T-helper 22 cell (primary cell): ENCODE measurements around the gene ACVR1C.

Source experiments
- DNase-seq: peaks from one replicate; pipeline ENCODE4 v3.0.0-alpha.2; 2020; ENCODE audit warnings: low read depth

ACVR1C gene

GRCh38 chr2:157497638-157498314 is 130.9 kb downstream of the ACVR1C start:
- DNase-seq, result no peak

GRCh38 chr2:157492189-157492773 is 136.4 kb downstream of the ACVR1C start:
- DNase-seq, result peak; percentile 30

GRCh38 chr2:157489983-157490382 is 138.7 kb downstream of the ACVR1C start:
- DNase-seq, result no peak

DNA sequence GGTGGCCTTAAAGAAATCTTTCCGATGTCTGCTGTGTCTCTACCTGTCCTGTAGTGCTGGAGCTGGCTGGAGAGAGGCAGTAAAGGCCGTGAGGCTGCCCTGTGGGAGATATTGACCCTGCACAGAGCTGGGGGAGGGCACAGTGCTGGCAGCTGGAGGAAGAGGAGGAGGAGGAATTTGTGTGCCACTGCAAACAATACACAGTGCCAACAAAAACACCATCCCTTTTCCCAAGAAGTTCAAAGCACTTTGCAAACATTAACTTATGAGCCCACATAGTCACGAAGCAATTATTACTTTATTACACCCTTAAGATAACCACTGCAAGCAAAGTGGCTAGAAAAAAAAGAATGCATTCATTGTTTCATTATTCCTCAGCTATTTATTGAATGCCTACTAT is 139.8 kb downstream of the ACVR1C start:
- no peak for DNase-seq

- no peak for DNase-seq
Observed at GRCh38 chr2:157487747-157488146, 140.9 kb downstream of the ACVR1C start.

DNA sequence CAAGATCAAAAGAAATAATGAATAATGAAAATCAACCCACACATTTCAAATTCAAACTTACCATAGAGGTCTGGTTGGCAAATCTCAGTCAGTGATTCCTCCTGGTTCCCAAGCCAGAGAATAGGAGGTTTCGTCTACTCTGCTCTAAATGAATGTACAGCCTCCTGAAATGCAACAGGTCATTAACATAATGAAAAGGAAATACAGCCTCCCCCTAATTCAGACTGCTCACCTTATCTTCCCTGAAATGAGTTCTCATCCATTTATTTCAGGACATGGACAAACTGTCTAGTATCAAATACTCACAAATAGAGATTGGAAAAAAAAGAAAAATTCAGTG is 141.4 kb downstream of the ACVR1C start:
- DNase-seq, result no peak

DNA sequence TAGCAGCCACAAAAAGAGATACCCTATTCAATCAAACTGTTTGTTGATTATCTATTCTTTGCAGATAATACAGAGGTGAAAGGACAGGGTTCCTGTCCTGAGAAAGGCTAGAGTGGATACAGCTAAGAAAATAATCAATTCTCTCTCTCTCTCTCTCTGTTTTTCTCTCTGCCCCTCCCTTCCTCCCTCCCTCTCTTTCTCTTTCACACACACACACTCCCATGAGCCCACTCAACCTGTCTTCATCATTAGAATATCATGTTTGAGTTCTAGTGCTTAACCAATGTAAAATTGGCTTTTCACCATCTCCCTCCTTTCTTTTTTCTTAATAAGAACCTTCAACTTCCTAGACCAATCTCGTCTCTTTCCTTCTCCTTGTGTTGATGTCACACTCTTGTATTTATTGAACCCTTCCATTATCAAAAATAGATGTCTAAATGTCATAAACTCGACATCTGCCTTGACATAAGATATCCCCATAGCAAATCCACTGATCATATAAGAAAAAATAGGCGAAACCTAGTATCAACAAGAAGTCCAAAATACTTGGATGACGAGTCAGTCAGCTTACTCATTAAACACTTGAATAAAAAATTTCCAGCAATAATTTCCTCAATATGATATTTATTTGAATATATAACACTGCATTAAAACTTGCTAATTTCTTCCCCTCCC is 141.9 kb downstream of the ACVR1C start:
- DNase-seq, result no peak

DNA sequence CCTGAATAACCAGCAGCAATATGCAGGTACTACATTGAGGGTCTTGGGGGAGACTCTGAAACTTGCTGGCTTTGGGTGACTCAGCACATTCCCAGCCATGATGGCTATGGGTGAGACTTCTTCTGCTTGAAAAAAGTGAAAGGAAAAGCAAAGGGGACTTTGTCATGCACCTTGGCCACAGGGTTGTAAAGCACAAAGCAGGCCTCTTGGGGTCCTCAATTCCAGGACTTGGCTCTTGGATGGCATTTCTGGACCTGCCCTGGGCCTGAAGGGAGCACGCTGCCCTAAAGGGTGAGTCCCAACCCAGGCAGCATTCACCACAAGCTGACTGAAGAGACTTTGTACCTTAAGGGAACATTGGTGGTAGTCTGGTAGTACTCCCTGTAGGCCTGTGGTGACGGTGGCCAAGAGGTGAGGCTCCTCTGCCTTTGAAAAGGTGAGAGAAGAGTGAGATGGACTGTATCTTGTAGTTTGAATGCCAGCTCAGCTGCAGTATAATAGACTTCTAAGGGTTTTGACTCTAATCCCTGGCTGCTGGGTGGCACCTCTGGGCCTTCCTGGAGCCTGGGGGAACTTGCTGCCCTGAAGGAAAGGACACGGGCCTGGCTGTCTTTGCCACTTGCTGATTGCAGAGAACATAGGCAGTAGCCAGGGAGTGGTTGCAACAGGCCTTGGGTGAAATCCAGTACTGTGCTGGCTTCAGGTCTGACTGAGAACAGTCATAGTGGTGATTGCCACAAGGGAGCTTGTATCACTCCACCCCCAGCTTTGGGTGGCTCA is 148.3 kb downstream of the ACVR1C start:
- DNase-seq, result no peak

- no peak for DNase-seq
Observed at GRCh38 chr2:157479081-157480027, 149.3 kb downstream of the ACVR1C start.

DNA sequence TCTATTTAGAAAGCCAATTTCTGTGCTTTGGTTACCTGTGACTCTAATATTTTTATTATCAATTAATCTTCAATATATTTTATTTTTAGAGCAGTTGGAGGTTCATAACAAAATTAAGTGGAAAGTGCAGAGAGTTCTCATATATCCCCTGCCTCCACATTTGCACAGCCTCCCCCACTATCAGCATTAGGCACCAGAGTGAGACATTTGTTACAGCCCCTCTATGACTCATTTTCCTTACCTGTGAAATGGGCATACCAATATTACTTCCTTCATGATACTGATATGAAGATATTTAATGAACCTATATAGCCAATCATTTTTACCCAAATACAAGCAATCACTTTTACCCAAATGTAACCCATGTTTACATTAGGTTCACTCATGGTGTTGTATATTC is 150.7 kb downstream of the ACVR1C start:
- DNase-seq, result no peak

DNA sequence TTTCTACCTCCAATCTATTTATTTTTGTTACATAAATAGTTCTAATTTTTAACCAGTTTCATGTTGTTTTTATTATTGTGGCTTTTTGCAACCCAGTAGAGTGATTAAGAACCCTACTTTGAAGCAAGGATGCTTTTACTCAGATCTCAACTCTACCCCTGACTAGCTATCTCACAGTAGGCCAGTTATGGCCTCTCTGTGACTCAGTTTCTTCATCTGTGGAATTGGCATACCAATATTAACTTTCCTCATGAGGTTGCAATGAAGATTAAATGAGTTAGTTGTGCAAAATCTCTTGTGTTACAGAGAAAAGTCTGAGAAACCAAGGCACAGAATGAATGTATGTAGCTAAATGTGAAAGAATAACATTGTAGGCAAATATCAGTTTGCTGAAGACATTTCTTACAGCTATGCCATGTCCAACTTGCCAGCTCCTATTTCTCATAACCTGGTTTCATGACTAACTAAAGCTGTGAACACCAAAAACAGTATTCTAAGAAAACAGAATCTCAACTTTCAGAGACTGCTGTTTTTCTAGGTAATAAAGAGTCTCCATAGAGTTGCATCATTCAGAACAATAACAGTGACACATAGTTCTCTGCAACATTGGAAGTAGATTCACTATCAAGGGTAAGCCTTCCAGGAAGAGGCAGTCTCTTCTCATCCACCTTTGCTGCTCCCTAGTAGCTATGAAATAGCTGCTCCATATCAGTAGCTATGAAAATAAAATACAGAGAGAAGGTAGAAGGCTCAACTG is 151.5 kb downstream of the ACVR1C start:
- no peak for DNase-seq
